Measurements from ENCODE around the gene PRR14L. TPM values are rescaled to one million over a fixed set of nuclear protein-coding genes. Genes with fewer than 3 reads are reported as not detected.

PRR14L gene
- total RNA-seq, 2 donors from 2014 or later: 12.8 to 13.7 TPM

GRCh38 chr22:31652911-31653684 lies 96.8 kb downstream of the PRR14L start:
- Histone ChIP-seq H3K27me3 (no peaks in the 10 kb centered on the region), H3K4me3 (no peak overlapping the region), H3K4me1 (no peaks in the 10 kb centered on the region), H3K36me3 (peaks cover 13% of the 10 kb centered on the region), H3K9me3 (no peaks in the 10 kb centered on the region), H3K27ac (no peak overlapping the region)
- TF ChIP-seq CTCF (IDR thresholded peaks at IDR 0.05): no peak
- no peak for DNase-seq (ENCODE audit: low spot score)

GRCh38 chr22:31652088-31652487 lies 97.8 kb downstream of the PRR14L start:
- no peak overlapping the region for H3K27ac ChIP-seq
- H3K27me3 ChIP-seq: no peaks in the 10 kb centered on the region
- no peaks in the 10 kb centered on the region for H3K9me3 ChIP-seq
- no peak for TF ChIP-seq CTCF (IDR thresholded peaks at IDR 0.05)
- no peak overlapping the region for H3K4me3 ChIP-seq
- no peaks in the 10 kb centered on the region for H3K4me1 ChIP-seq
- no peak for DNase-seq (ENCODE audit: low spot score)
- H3K36me3 ChIP-seq: peaks cover 23% of the 10 kb centered on the region

- H3K4me3 ChIP-seq: no peak overlapping the region
- no peaks in the 10 kb centered on the region for H3K27me3 ChIP-seq
- no peaks in the 10 kb centered on the region for H3K9me3 ChIP-seq
- DNase-seq (ENCODE audit: low spot score): no peak
- TF ChIP-seq CTCF (IDR thresholded peaks at IDR 0.05): no peak
- H3K36me3 ChIP-seq: peaks cover 27% of the 10 kb centered on the region
- H3K4me1 ChIP-seq: no peaks in the 10 kb centered on the region
- H3K27ac ChIP-seq: no peak overlapping the region
These were observed 98.3 kb downstream of the PRR14L start for GRCh38 chr22:31651664-31652063.

- no peaks in the 10 kb centered on the region for H3K9me3 ChIP-seq
- no peaks in the 10 kb centered on the region for H3K4me1 ChIP-seq
- DNase-seq (ENCODE audit: low spot score): no peak
- no peak overlapping the region for H3K4me3 ChIP-seq
- peaks cover 39% of the 10 kb centered on the region for H3K36me3 ChIP-seq
- no peak for TF ChIP-seq CTCF (IDR thresholded peaks at IDR 0.05)
- H3K27ac ChIP-seq: no peak overlapping the region
- H3K27me3 ChIP-seq: no peaks in the 10 kb centered on the region
These were observed 99.5 kb downstream of the PRR14L start for GRCh38 chr22:31650391-31650790.

GRCh38 chr22:31647523-31648320 lies 102.2 kb downstream of the PRR14L start:
- no peak for TF ChIP-seq CTCF (IDR thresholded peaks at IDR 0.05)
- no peak for DNase-seq (ENCODE audit: low spot score)
- peaks cover 45% of the 10 kb centered on the region for H3K36me3 ChIP-seq
- no peak overlapping the region for H3K27ac ChIP-seq
- no peak overlapping the region for H3K4me3 ChIP-seq
- no peaks in the 10 kb centered on the region for H3K4me1 ChIP-seq
- no peaks in the 10 kb centered on the region for H3K9me3 ChIP-seq
- H3K27me3 ChIP-seq: no peaks in the 10 kb centered on the region
